HG02678 (cell line): ENCODE data around the gene PIAS4.
A peak's percentile ranks its signal among the peaks of the same experiment; 100 is the strongest.

Experiments
- ATAC-seq: cut with Tn5 transposase; IDR thresholded peaks from one replicate; pipeline ENCODE4 v1.9.1; 2021; ENCODE audit warnings: mild to moderate bottlenecking, moderate library complexity; ENCODE audit not compliant: unreplicated experiment

PIAS4 gene

GRCh38 chr19:4057931-4058692 lies 50.6 kb downstream of the PIAS4 start:
- ATAC-seq: no peak

GRCh38 chr19:4058693-4059452 lies 51.3 kb downstream of the PIAS4 start:
- no peak for ATAC-seq

- ATAC-seq: no peak
Measured at GRCh38 chr19:4059453-4059871, 51.9 kb downstream of the PIAS4 start.

- no peak for ATAC-seq
Measured at GRCh38 chr19:4059891-4060620, 52.5 kb downstream of the PIAS4 start.

GRCh38 chr19:4060621-4061177 lies 53.2 kb downstream of the PIAS4 start:
- no peak for ATAC-seq

- no peak for ATAC-seq
Measured at GRCh38 chr19:4061178-4061682, 53.7 kb downstream of the PIAS4 start.

GRCh38 chr19:4061683-4062418 lies 54.3 kb downstream of the PIAS4 start:
- ATAC-seq: no peak

GRCh38 chr19:4062419-4063368 lies 55.2 kb downstream of the PIAS4 start:
- ATAC-seq: no peak

- ATAC-seq: no peak
Measured at GRCh38 chr19:4063369-4064148, 56.0 kb downstream of the PIAS4 start.

GRCh38 chr19:4064149-4064495 lies 56.6 kb downstream of the PIAS4 start:
- ATAC-seq: no peak

GRCh38 chr19:4064496-4065260 lies 57.1 kb downstream of the PIAS4 start:
- peak; percentile 1 for ATAC-seq

- peak; percentile 78 for ATAC-seq
Measured at GRCh38 chr19:4065430-4066175, 58.1 kb downstream of the PIAS4 start.

GRCh38 chr19:4066176-4066606 lies 58.7 kb downstream of the PIAS4 start:
- ATAC-seq: no peak

GRCh38 chr19:4066682-4067395 lies 59.3 kb downstream of the PIAS4 start, which contains the start of gene ZBTB7A:
Gene ZBTB7A (minus strand): TSS chr19:4066899. CDS start chr19:4055232, 11,667 bp downstream.
- ATAC-seq: no peak

GRCh38 chr19:4067396-4068046 lies 60.0 kb downstream of the PIAS4 start:
- ATAC-seq: no peak
